HepG2 (cell line): ENCODE measurements around the gene MS4A14. TPM values are rescaled to one million over a fixed set of nuclear protein-coding genes. Genes with fewer than 3 reads are reported as not detected.

Source experiments
- ATAD3A ChIP-seq: sonication (generic); formaldehyde crosslinking; IDR thresholded peaks from 2 replicates; pipeline ENCODE4 v1.4.0; 2020; ENCODE audit warnings: missing genetic modification reagents
- DNMT3B ChIP-seq: conservative IDR thresholded peaks from 2 replicates; pipeline ENCODE4 v1.6.1; 2016; ENCODE audit warnings: missing biosample characterization, control low read depth
- MIER2 ChIP-seq: IDR thresholded peaks from 2 replicates; pipeline ENCODE4 v1.6.1; 2016; ENCODE audit warnings: missing biosample characterization, missing genetic modification reagents
- SOX13 ChIP-seq, 3 experiments: fragments of 450-650 bp in 1 of 3; sonication (generic) in 1 of 3; formaldehyde crosslinking in 1 of 3; IDR thresholded peaks in 2 of 3; conservative IDR thresholded peaks in 1 of 3; 2 replicates each; pipeline versions ENCODE4 v1.5.0 to v1.6.1; 2016 to 2020; ENCODE audit warnings: antibody characterized with exemption in 1 of 3, mild to moderate bottlenecking in 1 of 3, missing compliant biosample characterization in 1 of 3, missing genetic modification reagents in 1 of 3, moderate library complexity in 1 of 3
- WIZ ChIP-seq: sonication (generic); formaldehyde crosslinking; IDR thresholded peaks from 2 replicates; pipeline ENCODE4 v1.5.1; 2020; ENCODE audit warnings: mild to moderate bottlenecking, missing genetic modification reagents
- YY1 ChIP-seq: IDR thresholded peaks from 2 replicates; pipeline ENCODE4 v1.6.1; 2011; ENCODE audit warnings: low read length, low read depth, moderate library complexity, mild to moderate bottlenecking; ENCODE audit not compliant: insufficient read depth, insufficient replicate concordance
- ZNF12 ChIP-seq: sonication (generic); formaldehyde crosslinking; IDR thresholded peaks from 2 replicates; pipeline ENCODE4 v1.5.0; 2020; ENCODE audit warnings: missing genetic modification reagents
- ZNF337 ChIP-seq: sonication (generic); formaldehyde crosslinking; IDR thresholded peaks from 2 replicates; pipeline ENCODE4 v1.5.1; 2020; ENCODE audit warnings: missing genetic modification reagents, low read depth, mild to moderate bottlenecking, borderline replicate concordance
- polyA plus RNA-seq, 8 experiments: library from polyadenylated mRNA; depleted of rRNA in 3 of 8; stranded (reverse) in 7 of 8; unstranded in 1 of 8; fragments of >200 nt; fragmentation: Illumina TruSeq in 4 of 8; extraction: Trizol in 4 of 8; gene quantifications; 2 replicates each; pipeline versions ENCODE4 v1.2.1 to v1.2.3, GENCODE V29; 2011 to 2016; ENCODE audit warnings: low read depth in 4 of 8, missing spikeins in 1 of 8, mixed read lengths in 1 of 8; ENCODE audit not compliant: insufficient read depth in 1 of 8
- total RNA-seq, 5 experiments: library from RNA; depleted of rRNA; stranded (reverse); fragments of >200 nt; fragmentation: Illumina TruSeq; extraction: Trizol; gene quantifications; 2 replicates each; pipeline ENCODE4 v1.2.3, GENCODE V29; 2016; ENCODE audit warnings: low read depth in 1 of 5
- TF ChIP-seq, protein P1 (sequence below): sonication (generic); formaldehyde crosslinking; IDR thresholded peaks from 2 replicates; pipeline ENCODE4 v1.4.0; 2020; ENCODE audit warnings: mild to moderate bottlenecking, missing genetic modification reagents, borderline replicate concordance

The MS4A14 gene
- total and polyA plus RNA-seq, 2 of the 13 experiments (the other 11 are each of a cell fraction or from before 2014, with no cell fraction given) = not detected

DNA sequence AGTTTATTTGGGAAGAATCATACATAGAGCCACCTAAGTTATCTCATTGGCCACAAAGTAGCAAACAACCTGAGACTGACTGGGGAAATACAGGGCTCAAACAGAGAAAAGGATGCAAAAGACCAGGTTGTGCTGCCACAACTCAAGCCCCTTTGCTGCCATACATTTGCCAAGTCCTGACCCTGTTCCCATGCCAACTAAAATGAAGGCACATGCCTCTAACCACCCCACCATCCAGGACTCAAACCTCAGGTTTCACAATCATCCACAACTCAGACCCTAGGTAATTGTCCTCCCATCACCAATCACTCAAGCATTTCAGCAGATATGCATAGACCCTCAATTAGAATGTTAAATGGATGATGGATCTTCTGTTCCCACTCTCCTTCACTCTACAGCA lies 58.0 kb downstream of the MS4A14 start (continued):
- TF ChIP-seq, protein P1, sequence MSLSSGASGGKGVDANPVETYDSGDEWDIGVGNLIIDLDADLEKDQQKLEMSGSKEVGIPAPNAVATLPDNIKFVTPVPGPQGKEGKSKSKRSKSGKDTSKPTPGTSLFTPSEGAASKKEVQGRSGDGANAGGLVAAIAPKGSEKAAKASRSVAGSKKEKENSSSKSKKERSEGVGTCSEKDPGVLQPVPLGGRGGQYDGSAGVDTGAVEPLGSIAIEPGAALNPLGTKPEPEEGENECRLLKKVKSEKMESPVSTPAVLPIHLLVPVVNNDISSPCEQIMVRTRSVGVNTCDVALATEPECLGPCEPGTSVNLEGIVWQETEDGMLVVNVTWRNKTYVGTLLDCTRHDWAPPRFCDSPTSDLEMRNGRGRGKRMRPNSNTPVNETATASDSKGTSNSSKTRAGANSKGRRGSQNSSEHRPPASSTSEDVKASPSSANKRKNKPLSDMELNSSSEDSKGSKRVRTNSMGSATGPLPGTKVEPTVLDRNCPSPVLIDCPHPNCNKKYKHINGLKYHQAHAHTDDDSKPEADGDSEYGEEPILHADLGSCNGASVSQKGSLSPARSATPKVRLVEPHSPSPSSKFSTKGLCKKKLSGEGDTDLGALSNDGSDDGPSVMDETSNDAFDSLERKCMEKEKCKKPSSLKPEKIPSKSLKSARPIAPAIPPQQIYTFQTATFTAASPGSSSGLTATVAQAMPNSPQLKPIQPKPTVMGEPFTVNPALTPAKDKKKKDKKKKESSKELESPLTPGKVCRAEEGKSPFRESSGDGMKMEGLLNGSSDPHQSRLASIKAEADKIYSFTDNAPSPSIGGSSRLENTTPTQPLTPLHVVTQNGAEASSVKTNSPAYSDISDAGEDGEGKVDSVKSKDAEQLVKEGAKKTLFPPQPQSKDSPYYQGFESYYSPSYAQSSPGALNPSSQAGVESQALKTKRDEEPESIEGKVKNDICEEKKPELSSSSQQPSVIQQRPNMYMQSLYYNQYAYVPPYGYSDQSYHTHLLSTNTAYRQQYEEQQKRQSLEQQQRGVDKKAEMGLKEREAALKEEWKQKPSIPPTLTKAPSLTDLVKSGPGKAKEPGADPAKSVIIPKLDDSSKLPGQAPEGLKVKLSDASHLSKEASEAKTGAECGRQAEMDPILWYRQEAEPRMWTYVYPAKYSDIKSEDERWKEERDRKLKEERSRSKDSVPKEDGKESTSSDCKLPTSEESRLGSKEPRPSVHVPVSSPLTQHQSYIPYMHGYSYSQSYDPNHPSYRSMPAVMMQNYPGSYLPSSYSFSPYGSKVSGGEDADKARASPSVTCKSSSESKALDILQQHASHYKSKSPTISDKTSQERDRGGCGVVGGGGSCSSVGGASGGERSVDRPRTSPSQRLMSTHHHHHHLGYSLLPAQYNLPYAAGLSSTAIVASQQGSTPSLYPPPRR (CRISPR knock-in tag) = no peak
- no peak for TF ChIP-seq YY1
- TF ChIP-seq ZNF12 (CRISPR knock-in tag) = no peak
- TF ChIP-seq ATAD3A (CRISPR knock-in tag) = no peak
- no peak for TF ChIP-seq SOX13 (IDR thresholded peaks at IDR 0.05)
- no peak for TF ChIP-seq SOX13 (CRISPR knock-in tag; conservative IDR thresholded peaks at IDR 0.05 in 1 of 2, IDR thresholded peaks at IDR 0.05 in 1 of 2)
- no peak for TF ChIP-seq DNMT3B (CRISPR knock-in tag)
- TF ChIP-seq MIER2 (CRISPR knock-in tag) = no peak
- no peak for TF ChIP-seq ZNF337
- TF ChIP-seq WIZ = no peak
